Measurements from ENCODE around the gene KRTAP10-10.
A peak's percentile ranks its signal among the peaks of the same experiment; 100 is the strongest.
"Not testable (repeated sequence)": the region's sequence is repeated elsewhere in the genome, so short reads cannot be mapped to it uniquely, and the experiment has no call there.

The KRTAP10-10 gene

DNA sequence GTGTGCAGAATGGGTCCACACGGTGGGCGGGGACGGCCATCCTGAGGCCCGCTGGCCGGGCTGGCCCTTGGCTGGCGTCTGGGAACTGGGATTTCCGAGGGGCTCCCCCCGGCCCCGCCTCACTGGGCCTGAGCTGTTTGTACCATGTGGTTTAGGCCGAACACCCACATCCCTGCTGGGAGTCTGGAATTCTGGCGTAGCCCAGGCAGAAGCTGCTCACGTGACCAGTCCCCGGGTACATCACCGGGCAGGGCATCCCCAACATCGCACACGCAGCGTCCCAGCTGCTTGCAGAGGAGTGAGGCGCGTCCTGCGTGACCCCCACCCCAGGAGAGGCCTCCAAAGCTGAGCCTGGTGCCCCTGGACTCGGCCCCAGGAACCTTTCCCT lies 34.7 kb upstream of the KRTAP10-10 start:
- DNase-seq (ENCODE audit: low read depth in 2 of 2): no peak

DNA sequence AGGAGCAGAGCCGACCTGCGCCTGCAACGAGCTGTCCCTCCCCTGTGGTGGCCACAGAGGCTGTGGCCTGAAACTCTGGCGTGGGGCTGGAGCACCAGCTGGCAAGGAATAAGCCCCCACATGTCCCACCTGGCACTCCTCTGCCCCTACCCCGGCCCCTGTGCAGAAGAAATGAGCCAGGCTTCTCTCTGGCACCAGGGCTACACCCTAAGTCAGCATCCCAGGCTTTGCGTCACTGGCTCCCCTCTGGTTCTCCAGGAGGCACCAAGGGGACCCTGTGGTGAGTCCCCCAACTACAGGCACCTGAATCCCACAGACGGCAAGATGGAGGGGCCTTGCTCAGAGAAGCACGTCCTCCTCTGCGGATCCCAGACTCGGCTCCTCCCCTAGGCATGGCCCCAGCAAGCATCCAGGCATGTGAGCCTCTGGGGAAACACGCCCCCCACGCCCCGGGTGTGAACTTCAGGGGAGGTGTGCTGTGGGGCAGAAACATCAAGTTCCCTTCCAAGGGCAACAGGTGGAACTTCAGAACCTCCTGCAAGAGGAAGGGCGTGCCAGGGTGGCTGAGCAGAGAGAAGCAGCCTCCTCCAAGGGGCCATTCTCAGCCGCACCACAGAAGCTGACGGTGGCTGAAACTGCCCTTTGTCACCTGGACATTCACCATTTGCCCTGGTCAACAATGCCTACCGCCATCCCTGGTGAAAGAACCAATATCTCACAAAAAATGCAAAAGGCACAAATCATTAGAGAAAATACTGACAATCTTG lies 33.9 kb upstream of the KRTAP10-10 start:
- DNase-seq (ENCODE audit: low read depth in 2 of 2): no peak

DNA sequence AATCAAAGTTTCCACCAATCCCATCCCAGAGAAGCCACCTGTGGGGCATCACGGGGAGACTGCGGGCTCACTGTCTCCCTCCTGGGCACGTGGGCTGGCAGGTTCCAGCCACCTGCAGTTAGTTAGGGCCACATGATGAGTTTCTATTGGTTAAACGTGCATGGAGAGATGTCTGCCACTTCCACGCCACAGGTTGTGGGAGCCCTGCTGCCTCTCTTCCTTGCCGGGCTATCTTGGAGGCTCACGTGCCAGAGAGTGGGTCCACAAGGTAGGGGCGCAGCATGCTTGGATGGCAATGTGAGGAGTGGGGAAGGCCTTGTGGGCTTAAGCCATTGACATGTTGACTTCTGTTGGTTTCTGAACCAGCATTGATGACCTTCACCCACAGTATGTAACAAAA lies 33.2 kb upstream of the KRTAP10-10 start:
- DNase-seq (ENCODE audit: low read depth in 2 of 2): no peak

DNA sequence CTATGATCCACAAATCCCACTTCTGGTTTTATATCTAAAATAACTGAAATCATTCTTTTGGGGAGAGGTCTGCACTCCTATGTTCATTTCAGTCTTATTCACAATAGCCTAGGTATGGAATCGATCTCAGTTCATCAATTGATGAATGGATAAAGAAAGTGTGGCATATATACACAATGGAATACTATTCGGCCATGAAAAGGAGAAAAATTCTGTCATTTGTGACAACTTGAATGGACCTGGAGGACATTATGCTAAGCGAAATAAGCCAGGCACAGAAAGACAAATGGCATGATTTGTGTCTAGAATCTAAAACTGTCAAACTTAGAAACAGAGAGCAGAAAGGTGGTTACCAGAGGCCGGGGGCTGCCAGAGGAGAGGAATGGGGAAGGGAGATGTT lies 30.7 kb upstream of the KRTAP10-10 start:
- DNase-seq (ENCODE audit: low read depth in 2 of 2): no peak

DNA sequence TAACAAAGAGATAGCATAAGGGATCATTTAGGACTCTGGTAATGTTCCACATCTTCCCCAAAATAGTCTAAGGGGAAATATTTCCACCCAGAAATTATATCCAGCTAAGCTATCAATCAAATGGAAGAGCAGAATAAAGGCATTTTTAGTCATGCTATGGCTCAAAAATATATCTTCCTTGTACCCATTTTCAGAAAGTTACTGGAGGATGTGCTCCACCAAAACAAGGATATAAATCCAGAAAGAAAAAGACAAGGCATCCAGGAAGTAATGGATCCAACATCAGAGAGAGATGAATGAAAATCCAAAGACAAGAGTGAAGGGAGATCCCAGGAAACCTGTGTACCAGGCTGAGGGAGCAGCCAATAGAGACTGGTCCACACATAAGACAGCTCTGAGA lies 28.0 kb upstream of the KRTAP10-10 start:
- no peak for DNase-seq (ENCODE audit: low read depth in 2 of 2)

DNA sequence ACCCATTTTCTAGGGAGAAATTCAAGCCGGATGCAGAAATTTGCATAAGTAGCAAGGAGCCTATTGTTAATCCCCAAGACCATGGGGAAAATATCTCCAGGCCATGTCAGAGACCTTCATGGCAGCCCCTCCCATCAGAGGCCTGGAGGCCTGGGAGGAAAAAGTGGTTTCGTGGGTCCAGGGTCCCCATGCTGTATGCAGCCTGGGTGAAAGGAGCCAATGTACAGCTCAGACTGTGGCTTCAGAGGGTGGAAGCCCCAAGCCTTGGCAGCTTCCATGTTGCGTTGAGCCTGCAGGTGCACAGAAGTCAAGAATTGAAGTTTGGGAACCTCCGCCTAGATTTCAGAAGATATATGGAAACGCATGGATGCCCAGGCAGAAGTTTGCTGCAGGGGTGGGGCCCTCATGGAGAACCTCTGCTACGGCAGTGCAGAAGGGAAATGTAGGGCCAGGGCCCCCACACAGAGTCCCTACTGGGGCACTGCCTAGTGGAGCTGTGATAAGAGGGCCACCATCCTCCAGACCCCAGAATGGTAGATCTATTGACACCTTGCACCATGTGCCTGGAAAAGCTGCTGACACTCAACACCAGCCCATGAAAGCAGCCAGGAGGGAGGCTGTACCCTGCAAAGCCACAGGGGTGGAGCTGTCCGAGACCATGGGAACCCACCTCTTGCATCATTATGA lies 26.9 kb upstream of the KRTAP10-10 start:
- DNase-seq (ENCODE audit: low read depth in 2 of 2): not testable (repeated sequence)

DNA sequence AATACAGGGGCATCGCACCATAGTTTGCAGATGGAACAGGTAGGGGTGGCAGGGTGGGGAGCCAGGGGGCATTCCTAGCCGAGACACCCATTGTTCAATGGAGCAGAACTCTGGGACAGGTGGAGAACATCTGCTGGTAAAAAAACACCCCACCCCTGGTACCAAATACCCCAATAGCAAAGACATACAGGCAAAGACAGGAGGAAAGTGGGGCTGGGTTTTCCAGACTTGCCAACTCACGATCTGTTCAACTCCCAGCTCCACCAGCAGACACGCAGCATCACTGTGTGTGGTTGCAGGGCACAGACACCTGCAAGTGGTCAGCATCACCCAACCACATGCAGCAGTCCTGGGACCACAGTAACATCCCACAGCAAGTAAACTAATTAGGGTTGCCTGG lies 25.6 kb upstream of the KRTAP10-10 start:
- DNase-seq (ENCODE audit: low read depth in 2 of 2): no peak

DNA sequence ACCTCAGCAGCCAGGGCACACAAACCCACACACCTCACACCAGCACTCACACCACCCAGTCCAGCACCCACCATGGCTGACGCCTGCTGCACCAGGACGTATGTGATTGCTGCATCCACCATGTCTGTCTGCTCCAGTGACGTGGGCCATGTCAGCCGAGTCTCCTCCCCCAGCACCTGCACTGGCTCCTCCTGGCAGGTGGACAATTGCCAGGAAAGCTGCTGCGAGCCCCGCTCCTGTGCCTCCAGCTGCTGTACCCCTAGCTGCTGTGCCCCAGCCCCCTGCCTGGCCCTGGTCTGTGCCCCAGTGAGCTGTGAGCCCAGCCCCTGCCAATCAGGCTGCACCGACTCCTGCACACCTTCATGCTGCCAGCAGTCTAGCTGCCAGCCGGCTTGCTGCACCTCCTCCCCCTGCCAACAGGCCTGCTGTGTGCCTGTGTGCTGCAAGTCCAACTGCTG lies 25.1 kb upstream of the KRTAP10-10 start, which contains the start of gene KRTAP10-8:
KRTAP10-8 (plus strand) TSS at position 51 of the 458 bp plus-strand sequence; CDS start at position 73, 22 bp downstream.
- no peak for DNase-seq (ENCODE audit: low read depth in 2 of 2)

DNA sequence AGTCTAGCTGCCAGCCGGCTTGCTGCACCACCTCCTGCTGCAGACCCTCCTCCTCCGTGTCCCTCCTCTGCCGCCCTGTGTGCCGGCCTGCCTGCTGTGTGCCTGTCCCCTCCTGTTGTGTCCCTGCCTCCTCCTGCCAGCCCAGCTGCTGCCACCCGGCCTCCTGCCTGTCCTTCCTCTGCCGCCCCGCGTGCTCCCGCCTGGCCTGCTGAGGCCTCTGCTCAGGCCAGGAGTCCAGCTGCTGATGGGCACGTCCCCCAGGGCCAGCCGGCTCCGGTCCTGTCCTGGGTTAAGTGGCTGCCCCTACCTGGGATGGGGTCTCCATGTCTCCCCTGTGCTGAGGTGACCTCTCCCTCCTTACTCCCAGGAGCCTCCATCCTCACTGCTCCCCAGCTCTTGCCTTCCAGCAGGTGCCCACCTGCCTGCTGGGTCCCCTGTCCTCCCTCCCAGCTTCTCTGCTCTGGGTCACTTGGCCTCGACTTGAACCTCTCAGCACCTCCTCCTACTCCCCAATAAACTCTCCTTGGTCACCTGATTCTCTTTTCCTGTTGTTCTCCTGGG lies 24.4 kb upstream of the KRTAP10-10 start:
- no peak for DNase-seq (ENCODE audit: low read depth in 2 of 2)

DNA sequence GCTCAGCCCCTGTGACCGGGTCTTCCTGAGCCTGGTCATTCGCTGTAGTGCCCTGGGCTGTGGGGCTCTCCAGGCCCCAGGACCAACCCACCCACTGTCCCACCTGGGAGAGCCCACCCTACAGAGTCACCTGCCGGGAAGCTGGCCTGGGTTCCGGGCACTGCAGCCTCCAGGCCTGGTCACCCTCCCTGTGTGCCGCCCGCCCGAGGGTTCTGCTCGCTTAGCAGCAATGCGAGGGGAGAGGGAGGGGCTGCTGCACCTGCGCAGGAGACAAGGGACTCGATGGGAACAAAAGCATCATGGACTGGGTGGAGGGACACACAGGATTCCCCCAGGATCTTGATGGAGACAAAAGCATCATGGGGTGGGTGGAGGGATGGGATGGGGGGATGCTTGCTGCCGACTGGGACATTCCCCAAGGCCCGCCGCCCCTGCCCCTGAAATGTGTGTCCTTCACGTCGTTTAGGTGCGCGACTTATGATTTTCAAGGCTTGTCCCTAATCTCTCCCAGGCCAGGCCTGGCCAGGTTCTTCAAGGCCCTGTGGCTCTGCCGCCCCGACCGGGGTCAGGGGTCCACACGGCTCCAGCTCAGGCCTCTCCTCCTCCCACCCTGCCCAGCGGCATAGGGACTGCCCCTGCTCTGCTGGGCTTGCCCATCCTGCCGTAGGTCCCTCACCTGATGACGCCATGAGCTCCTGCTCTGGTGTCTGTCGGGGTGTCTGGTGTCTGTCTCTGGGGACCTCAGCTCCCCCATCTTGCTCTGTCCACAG lies 23.6 kb upstream of the KRTAP10-10 start:
- DNase-seq (ENCODE audit: low read depth in 2 of 2): no peak

DNA sequence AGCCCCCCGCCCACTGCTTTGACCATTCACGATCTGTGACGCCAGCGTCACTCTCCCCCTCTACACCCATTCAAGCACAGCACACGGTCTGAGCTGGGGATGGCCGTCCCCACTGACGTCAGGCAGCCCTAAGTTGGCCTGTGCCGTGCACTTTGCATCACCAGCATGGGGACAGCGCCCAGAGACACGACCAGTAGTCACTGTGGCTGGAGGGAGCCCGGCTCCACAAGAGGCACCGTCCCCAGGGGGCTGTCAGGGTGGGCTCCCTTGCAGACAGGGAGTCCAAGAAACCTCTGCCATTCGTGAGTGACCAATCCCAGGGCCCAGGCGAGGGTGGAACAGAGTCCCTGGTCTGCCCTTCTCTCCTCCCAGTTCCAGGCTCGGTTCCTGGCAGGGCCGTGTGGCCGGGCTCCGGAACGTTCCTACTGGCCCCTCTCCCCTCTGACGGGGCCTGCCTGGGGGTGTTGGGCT lies 23.0 kb upstream of the KRTAP10-10 start:
- no peak for DNase-seq (ENCODE audit: low read depth in 2 of 2)

DNA sequence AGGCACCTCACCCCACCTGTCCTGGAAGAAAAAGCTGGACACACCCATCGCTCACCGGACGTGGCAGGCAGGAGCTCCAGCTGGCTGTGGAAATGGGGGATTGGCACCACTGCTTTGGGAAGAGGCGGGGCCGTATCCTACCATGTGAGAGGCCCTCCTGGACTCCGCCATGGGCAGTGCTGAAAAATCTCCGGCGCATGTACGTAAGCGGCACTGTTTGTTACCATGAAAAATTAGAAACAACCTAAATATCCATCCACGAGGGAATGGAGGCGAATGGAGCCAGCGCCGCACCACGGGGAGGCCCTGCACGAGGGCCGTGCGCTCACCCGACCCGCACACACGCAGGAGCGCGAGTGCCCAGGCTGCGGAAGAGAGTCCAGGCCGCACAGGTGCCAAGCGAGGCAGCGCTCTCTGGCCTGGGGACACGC lies 22.2 kb upstream of the KRTAP10-10 start:
- no peak for DNase-seq (ENCODE audit: low read depth in 2 of 2)

DNA sequence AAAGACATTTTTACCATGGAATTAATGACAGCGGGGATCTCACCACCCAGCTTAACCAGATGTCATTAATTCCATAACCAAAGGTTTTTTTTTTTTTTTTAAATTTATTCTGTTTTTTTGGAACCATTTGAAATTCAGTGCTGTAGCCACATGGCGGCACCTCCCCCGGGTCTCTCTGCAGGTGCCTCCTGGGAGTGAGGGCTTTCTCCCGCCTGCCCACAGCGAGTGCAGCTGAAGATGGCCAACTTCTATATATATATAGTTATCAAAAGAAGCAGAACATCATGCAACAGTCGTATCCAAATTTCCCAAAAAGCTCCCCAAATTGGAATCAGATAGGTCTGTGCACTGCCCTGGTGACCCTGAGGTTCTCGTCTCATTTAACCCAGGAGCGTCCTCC lies 21.7 kb upstream of the KRTAP10-10 start:
- no peak for DNase-seq (ENCODE audit: low read depth in 2 of 2)

DNA sequence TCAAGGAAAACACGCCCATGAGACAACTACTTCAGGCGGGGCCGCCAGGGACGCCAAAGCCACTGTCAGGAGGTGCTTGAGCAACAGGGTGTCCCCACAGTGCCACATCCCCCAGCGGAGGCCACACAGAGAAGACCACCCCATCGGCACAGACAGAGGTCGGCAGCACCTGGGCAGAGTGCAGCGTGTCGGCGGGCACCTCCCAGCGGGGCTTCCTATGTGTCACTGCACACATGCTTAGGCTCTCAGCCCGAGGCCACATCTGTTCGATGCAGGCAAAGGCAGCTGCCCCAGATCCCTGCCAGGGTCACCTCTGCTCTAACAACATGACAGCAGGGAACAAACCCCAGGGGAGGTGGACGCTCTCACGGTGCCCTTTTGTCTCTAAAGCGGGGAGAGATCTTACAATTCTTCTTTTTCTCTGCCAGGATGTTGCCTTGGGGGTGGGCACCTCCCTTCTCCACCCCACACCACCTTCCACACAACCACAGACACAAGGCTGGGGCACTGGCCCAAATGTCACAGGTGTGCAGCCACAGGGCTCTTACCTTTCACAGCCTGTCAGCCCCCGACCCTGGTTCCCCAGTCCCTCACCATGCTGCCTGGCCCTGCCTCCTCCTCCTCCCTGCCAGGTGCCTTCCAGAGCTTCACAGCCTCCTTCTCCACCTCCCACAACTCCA lies 21.1 kb upstream of the KRTAP10-10 start:
- no peak for DNase-seq (ENCODE audit: low read depth in 2 of 2)

DNA sequence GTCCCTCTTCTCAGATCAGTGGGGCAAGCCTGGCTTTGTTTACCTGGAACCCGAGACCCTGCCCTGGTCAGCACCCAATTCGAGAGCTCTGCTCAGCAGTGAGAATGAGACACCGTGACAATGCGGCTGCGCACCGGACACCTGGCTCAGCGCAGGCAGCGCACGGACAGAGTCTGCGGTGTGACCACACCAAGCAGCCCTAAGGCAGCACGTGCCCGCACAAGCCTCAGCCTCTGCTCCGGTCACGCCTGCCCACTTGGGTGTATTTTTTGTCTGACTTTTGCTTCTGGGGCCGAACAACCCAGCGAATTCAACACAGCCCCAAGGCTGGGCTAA lies 20.6 kb upstream of the KRTAP10-10 start:
- no peak for DNase-seq (ENCODE audit: low read depth in 2 of 2)

DNA sequence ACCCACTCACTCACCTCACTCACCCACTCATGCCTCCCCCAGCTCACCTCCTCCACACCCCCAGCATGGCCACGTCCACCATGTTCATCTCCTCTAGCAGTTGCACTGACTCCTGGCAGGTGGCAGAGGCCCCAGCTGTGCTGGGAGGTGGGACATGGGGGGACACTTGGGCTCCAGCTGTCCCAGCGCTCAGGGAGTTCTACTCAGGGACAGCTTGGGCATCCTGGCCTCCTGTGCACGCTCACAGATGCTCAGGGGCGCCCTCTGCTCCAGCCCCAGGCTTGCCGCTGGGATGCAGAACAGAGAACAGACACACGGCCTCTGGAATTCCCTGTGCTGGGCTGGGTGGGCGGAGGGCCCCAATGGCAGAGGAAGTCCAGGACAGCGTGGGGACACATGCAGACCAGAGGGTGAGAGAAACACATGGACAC lies 20.1 kb upstream of the KRTAP10-10 start:
- DNase-seq (ENCODE audit: low read depth in 2 of 2): no peak

DNA sequence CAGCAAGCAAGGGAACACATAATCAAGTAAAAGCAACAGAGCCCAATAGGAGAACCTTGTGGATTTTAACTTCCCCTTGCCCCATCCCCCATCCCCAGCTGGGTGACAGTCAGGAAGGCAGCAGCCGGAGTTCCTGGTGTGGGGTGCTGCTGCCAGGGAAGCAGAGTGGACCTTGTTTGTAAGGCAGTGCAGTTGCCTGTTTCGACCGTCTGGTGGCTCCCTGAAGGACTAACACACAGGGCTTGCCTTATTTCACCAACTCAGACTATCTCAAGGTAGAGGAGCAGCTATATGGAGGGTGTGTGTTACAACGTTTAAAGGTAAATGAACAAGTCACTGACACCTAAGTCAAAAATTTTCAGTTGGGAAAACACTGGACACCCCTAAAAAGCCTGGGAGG lies 18.7 kb upstream of the KRTAP10-10 start:
- no peak for DNase-seq (ENCODE audit: low read depth in 2 of 2)

DNA sequence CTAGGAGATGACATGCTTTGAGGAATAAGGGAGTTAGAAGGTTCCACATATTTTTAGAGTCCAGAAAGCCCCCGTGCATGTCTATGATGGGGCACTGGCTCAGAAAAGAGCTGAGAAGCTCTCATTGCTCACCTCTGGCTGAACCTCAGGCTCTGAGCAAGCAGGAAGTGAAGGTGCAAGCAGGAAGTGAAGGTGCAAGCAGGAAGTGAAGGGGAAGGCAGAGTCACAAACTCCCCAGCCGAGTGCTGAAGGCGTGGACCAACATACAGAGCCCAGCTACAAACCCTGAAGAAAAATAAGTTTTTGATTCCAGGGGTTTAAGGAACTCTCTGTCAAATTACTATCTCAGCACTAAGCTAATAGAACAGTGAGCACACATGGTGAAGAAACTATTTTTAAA lies 18.2 kb upstream of the KRTAP10-10 start:
- DNase-seq (ENCODE audit: low read depth in 2 of 2): peak; percentile 23 to 53

DNA sequence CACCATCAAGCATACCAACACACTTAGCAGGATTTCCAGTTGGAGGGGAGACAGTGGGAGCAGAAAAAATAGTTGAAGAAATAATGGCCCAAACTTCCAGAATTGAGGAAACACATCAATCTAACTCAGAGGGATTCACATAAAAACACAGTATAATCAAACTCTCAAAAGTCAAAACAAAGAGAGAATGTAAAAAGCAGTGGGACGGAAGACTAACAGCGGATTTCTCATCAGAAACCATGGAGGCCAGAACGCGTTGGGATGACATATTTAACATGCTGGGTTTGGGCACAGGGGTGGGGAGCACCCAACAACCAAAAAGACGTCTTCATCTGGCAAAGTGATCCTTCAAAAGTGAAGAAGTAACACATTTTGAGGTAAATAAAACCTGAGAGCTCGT lies 17.3 kb upstream of the KRTAP10-10 start:
- no peak for DNase-seq (ENCODE audit: low read depth in 2 of 2)

DNA sequence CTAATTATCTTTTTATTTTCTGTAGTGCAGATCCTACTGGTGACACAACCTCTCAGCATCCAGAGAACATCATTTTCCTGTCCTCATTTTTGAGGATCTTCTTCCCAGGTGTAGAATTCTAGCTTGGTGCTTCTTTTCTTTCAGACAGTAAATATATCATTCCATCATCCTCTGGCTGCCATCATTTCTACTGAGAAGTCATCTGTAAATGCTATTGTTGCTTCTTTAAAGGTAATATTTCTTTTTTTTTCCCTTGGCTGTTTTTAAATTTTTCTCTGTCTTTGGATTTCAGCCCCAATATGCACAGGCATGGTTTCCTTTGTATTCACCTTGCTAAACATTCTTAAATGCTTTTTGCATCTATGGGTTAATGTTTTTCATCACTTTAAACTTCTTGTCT lies 13.6 kb upstream of the KRTAP10-10 start:
- DNase-seq (ENCODE audit: low read depth in 2 of 2): no peak

DNA sequence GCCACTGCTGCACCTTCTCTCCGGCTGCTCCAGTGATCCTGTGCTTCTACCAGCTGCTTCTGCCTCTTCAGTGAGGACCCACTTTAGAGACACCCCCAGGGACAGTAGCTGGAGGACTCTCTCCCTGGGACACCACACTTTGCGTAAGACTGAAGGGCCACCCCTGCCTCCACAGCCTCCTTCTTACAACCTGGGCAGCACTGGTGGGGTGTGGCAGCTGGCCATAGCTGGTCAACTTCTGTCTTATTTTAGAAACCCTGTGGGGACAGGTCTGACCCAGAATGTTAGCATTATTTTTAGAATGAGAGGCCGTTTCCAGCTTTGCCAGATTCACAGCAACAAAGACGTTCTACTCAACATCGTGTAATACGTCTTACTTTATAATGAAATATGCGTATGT lies 11.4 kb upstream of the KRTAP10-10 start:
- no peak for DNase-seq (ENCODE audit: low read depth in 2 of 2)

DNA sequence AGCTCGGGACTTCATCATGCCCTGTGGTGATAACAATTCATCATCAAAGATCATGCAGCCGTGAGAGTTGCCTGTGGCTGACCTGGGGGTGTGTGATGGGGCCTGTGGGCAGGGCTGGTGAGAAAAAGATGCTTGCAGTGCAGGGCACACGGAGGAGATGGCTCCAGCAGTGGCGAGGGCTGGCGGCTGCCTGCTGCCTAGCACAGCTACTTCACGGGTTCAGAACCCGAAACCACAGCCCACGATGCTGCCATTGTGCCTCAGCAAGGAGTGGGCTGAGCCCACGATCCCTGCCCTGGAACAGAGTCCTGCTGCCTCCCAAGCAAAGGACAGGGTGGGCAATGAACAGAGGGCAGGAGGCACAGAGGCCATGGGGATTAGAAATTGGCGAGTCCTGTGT lies 10.9 kb upstream of the KRTAP10-10 start:
- no peak for DNase-seq (ENCODE audit: low read depth in 2 of 2)

Data from stimulated activated CD4-positive, alpha-beta T cell treated with anti-CD3 and anti-CD28 coated beads, Interleukin-1b, Interleukin-23, amount 100 ng/mL, for 4 hours (primary cell).